ENCODE results near the gene DHPS.

- TF ChIP-seq CTCF (IDR thresholded peaks at IDR 0.05) (no peak), EZH2 (IDR thresholded peaks at IDR 0.05) (no peak)
Measured at GRCh38 chr19:12668932-12669269, 12.8 kb downstream of the DHPS start.
